H9 (cell line): Measurements from ENCODE around the gene PPL. TPM values are rescaled to one million over a fixed set of nuclear protein-coding genes. Genes with fewer than 3 reads are reported as not detected.

Experiments used
- DNase-seq: peaks from one replicate; pipeline ENCODE4 v3.0.0-alpha.2; 2017
- H2AFZ ChIP-seq: one replicate; pipeline ENCODE4 v1.6.1; 2013; ENCODE audit warnings: mild to moderate bottlenecking, low read length, control low read depth, moderate library complexity
- H2AK5ac ChIP-seq: 2 replicates; pipeline ENCODE4 v1.6.1; 2013; ENCODE audit warnings: low read length, control low read depth, mixed read lengths; ENCODE audit not compliant: insufficient read length
- H2BK120ac ChIP-seq: one replicate; pipeline ENCODE4 v1.6.1; 2013; ENCODE audit warnings: low read depth, mild to moderate bottlenecking, low read length, control low read depth, inconsistent platforms; ENCODE audit not compliant: poor library complexity, severe bottlenecking
- H2BK12ac ChIP-seq: 2 replicates; pipeline ENCODE4 v1.6.1; 2013; ENCODE audit warnings: low read length, control low read depth, mixed read lengths, low read depth; ENCODE audit not compliant: insufficient read length
- H2BK15ac ChIP-seq: 2 replicates; pipeline ENCODE4 v1.6.1; 2013; ENCODE audit warnings: low read depth, low read length, control low read depth
- H2BK20ac ChIP-seq: one replicate; pipeline ENCODE4 v1.6.1; 2013; ENCODE audit warnings: low read depth, mild to moderate bottlenecking, low read length, control low read depth, inconsistent platforms; ENCODE audit not compliant: poor library complexity, severe bottlenecking
- H2BK5ac ChIP-seq: 2 replicates; pipeline ENCODE4 v1.6.1; 2013; ENCODE audit warnings: low read length, control low read depth, mixed read lengths; ENCODE audit not compliant: insufficient read length
- H3K14ac ChIP-seq: 2 replicates; pipeline ENCODE4 v1.6.1; 2013; ENCODE audit warnings: low read length, control low read depth; ENCODE audit not compliant: insufficient read depth
- H3K18ac ChIP-seq: 2 replicates; pipeline ENCODE4 v1.6.1; 2013; ENCODE audit warnings: low read depth, mild to moderate bottlenecking, mixed read lengths, low read length, control low read depth; ENCODE audit not compliant: insufficient read length
- H3K23ac ChIP-seq: 2 replicates; pipeline ENCODE4 v1.6.1; 2013; ENCODE audit warnings: low read length, control low read depth, mixed read lengths, low read depth; ENCODE audit not compliant: insufficient read length
- H3K23me2 ChIP-seq: 2 replicates; pipeline ENCODE4 v1.6.1; 2013; ENCODE audit warnings: low read depth, mild to moderate bottlenecking, mixed read lengths, low read length, control low read depth; ENCODE audit not compliant: insufficient read length, poor library complexity, severe bottlenecking
- H3K27ac ChIP-seq: 2 replicates; pipeline ENCODE4 v1.5.1; 2013; ENCODE audit warnings: low read length, control low read depth, mixed read lengths, low read depth; ENCODE audit not compliant: insufficient read length
- H3K27me3 ChIP-seq: 2 replicates; pipeline ENCODE4 v1.6.1; 2013; ENCODE audit warnings: low read length, control low read depth, inconsistent platforms; ENCODE audit not compliant: insufficient read depth
- H3K4ac ChIP-seq: 2 replicates; pipeline ENCODE4 v1.6.1; 2013; ENCODE audit warnings: low read depth, mild to moderate bottlenecking, control low read depth, inconsistent platforms, low read length, moderate library complexity
- H3K4me1 ChIP-seq: 2 replicates; pipeline ENCODE4 v1.6.1; 2013; ENCODE audit warnings: low read length, control low read depth, inconsistent platforms; ENCODE audit not compliant: insufficient read depth
- H3K4me2 ChIP-seq: 2 replicates; pipeline ENCODE4 v1.6.1; 2013; ENCODE audit warnings: low read length, control low read depth, mixed read lengths; ENCODE audit not compliant: insufficient read length, insufficient read depth
- H3K56ac ChIP-seq: 2 replicates; pipeline ENCODE4 v1.6.1; 2013; ENCODE audit warnings: low read depth, mild to moderate bottlenecking, mixed read lengths, low read length, control low read depth; ENCODE audit not compliant: insufficient read length
- H3K79me1 ChIP-seq: 2 replicates; pipeline ENCODE4 v1.6.1; 2013; ENCODE audit warnings: low read depth, mild to moderate bottlenecking, moderate library complexity, low read length, control low read depth, inconsistent platforms; ENCODE audit not compliant: insufficient read depth, poor library complexity, severe bottlenecking
- H3K79me2 ChIP-seq: 2 replicates; pipeline ENCODE4 v1.6.1; 2013; ENCODE audit warnings: low read length, control low read depth, inconsistent platforms; ENCODE audit not compliant: insufficient read depth
- H3K9ac ChIP-seq: 2 replicates; pipeline ENCODE4 v1.6.1; 2013; ENCODE audit warnings: low read length, control low read depth, mixed read lengths; ENCODE audit not compliant: insufficient read length; ENCODE audit errors: extremely low read depth
- H3K9me3 ChIP-seq: one replicate; pipeline ENCODE4 v1.6.1; 2013; ENCODE audit warnings: low read depth, low read length, inconsistent platforms; ENCODE audit not compliant: control insufficient read depth
- H3T11ph ChIP-seq: one replicate; pipeline ENCODE4 v1.6.1; 2013; ENCODE audit warnings: mild to moderate bottlenecking, low read length, control low read depth, inconsistent platforms
- H4K20me1 ChIP-seq: one replicate; pipeline ENCODE4 v1.6.1; 2013; ENCODE audit not compliant: control insufficient read depth, insufficient read length, insufficient read depth
- H4K5ac ChIP-seq: 2 replicates; pipeline ENCODE4 v1.6.1; 2013; ENCODE audit warnings: low read depth, mild to moderate bottlenecking, mixed read lengths, low read length, control low read depth; ENCODE audit not compliant: insufficient read length
- H4K8ac ChIP-seq: replicated peaks from 2 replicates; pipeline ENCODE4 v1.6.1; 2013; ENCODE audit warnings: low read length, control low read depth, mixed read lengths, low read depth; ENCODE audit not compliant: insufficient read length
- H4K91ac ChIP-seq: 2 replicates; pipeline ENCODE4 v1.6.1; 2013; ENCODE audit warnings: low read depth, mild to moderate bottlenecking, moderate library complexity, mixed read lengths, low read length, control low read depth; ENCODE audit not compliant: insufficient read length
- H3K27ac Mint-ChIP-seq, 3 experiments: 2 replicates in 2 of 3; 3 replicates in 1 of 3; pipeline ENCODE4 v1.8.0; 2020 to 2021; ENCODE audit warnings: mixed read lengths in 3 of 3, mild to moderate bottlenecking in 1 of 3, moderate library complexity in 1 of 3
- H3K27me3 Mint-ChIP-seq: 2 replicates; pipeline ENCODE4 v1.8.0; 2021; ENCODE audit warnings: low read depth, mild to moderate bottlenecking, moderate library complexity, mixed read lengths
- H3K36me3 Mint-ChIP-seq, 3 experiments: 2 replicates in 2 of 3; 3 replicates in 1 of 3; pipeline ENCODE4 v1.8.0; 2020 to 2021; ENCODE audit warnings: low read depth in 3 of 3, mixed read lengths in 3 of 3; ENCODE audit not compliant: insufficient read depth in 1 of 3
- H3K4me1 Mint-ChIP-seq, 2 experiments: 2 replicates each; pipeline ENCODE4 v1.8.0; 2020; ENCODE audit warnings: mixed read lengths in 2 of 2
- H3K4me3 Mint-ChIP-seq, 2 experiments: 2 replicates in 1 of 2; 3 replicates in 1 of 2; pipeline ENCODE4 v1.8.0; 2020 to 2021; ENCODE audit warnings: mild to moderate bottlenecking in 2 of 2, mixed read lengths in 2 of 2, moderate library complexity in 1 of 2
- H3K9me3 Mint-ChIP-seq, 2 experiments: 2 replicates in 1 of 2; 3 replicates in 1 of 2; pipeline ENCODE4 v1.8.0; 2020; ENCODE audit warnings: mild to moderate bottlenecking in 2 of 2, mixed read lengths in 2 of 2, moderate library complexity in 1 of 2
- CTCF ChIP-seq: fragments of 200-600 bp; sonication (generic); conservative IDR thresholded peaks from 3 replicates; pipeline ENCODE4 v1.8.0; 2021; ENCODE audit warnings: antibody characterized with exemption, mild to moderate bottlenecking
- WGBS: extraction: QIAGEN DNeasy Blood & Tissue Kit; methylation state at CpG from one replicate; pipeline ENCODE4 v1.1.7; 2013; ENCODE audit warnings: missing lambda C conversion rate, low lambda C conversion rate, mixed read lengths; ENCODE audit not compliant: insufficient read length; ENCODE audit errors: extremely low coverage; 5-methylcytosine and 5-hydroxymethylcytosine counted together
- total RNA-seq: library from RNA; stranded (reverse); gene quantifications from 2 replicates; pipeline ENCODE4 v1.2.1, GENCODE V29; 2021

Gene PPL
- total RNA-seq, 1 experiment from 2014 or later, result 29.2 TPM

- Histone ChIP-seq H2BK120ac (no peak overlapping the region), H2BK12ac (no peak overlapping the region), H3K27me3 (no peaks in the 10 kb centered on the region), H3K14ac (no peak overlapping the region), H2BK20ac (no peak overlapping the region), H4K5ac (no peak overlapping the region), H2AFZ (no peak overlapping the region), H3K4me2 (no peak overlapping the region), H3T11ph (no peak overlapping the region), H3K23ac (no peak overlapping the region), H3K23me2 (no peaks in the 10 kb centered on the region), H3K4ac (no peak overlapping the region), H3K79me2 (no peaks in the 10 kb centered on the region), H4K91ac (no peak overlapping the region), H3K4me1 (no peaks in the 10 kb centered on the region), H2BK5ac (no peak overlapping the region), H4K8ac (no peak overlapping the region), H3K18ac (no peak overlapping the region), H3K79me1 (no peaks in the 10 kb centered on the region), H3K9me3 (no peaks in the 10 kb centered on the region), H4K20me1 (no peaks in the 10 kb centered on the region), H3K9ac (no peak overlapping the region), H3K27ac (no peak overlapping the region), H2BK15ac (no peak overlapping the region), H2AK5ac (no peak overlapping the region), H3K56ac (no peak overlapping the region)
- Mint-ChIP-seq H3K27ac (no peak overlapping the region), H3K36me3 (peaks cover 47 to 98% (median 89%) of the 10 kb centered on the region in 3 experiments), H3K27me3 (no peaks in the 10 kb centered on the region), H3K4me1 (no peaks in the 10 kb centered on the region), H3K9me3 (no peaks in the 10 kb centered on the region), H3K4me3 (no peak overlapping the region)
- no peak for DNase-seq
- TF ChIP-seq CTCF, result no peak
- no CpG with 5 or more reads among the region's 25 CpGs for WGBS
Observed at GRCh38 chr16:4883501-4883900, 53.4 kb downstream of the PPL start.
